Liver (tissue), 9 donors: ENCODE measurements around the gene NKX2-8. TPM values are rescaled to one million over a fixed set of nuclear protein-coding genes. Genes with fewer than 3 reads are reported as not detected.

Source experiments
- DNase-seq: peaks from one replicate; pipeline ENCODE4 v3.0.0-alpha.2; 2017; ENCODE audit warnings: low spot score
- H3K27ac ChIP-seq, 2 donors: one replicate each; pipeline ENCODE4 v1.7.0; 2013; ENCODE audit warnings: inconsistent platforms in 2 of 2, low read length in 2 of 2, control low read depth in 1 of 2, low read depth in 1 of 2, mild to moderate bottlenecking in 1 of 2
- H3K27me3 ChIP-seq, 4 donors: one replicate each; pipeline versions ENCODE4 v1.6.1 to v1.7.0; 2013; ENCODE audit warnings: low read length in 3 of 4, inconsistent platforms in 1 of 4, mild to moderate bottlenecking in 1 of 4, moderate library complexity in 1 of 4; ENCODE audit not compliant: control insufficient read depth in 4 of 4, insufficient read depth in 4 of 4
- H3K36me3 ChIP-seq, 4 donors: one replicate each; pipeline versions ENCODE4 v1.6.1 to v1.7.0; 2013; ENCODE audit warnings: low read length in 3 of 4, mild to moderate bottlenecking in 3 of 4, low read depth in 1 of 4, moderate library complexity in 1 of 4; ENCODE audit not compliant: control insufficient read depth in 4 of 4, insufficient read depth in 3 of 4
- H3K4me1 ChIP-seq, 4 donors: one replicate each; pipeline versions ENCODE4 v1.6.1 to v1.7.0; 2013; ENCODE audit warnings: low read length in 3 of 4, mild to moderate bottlenecking in 3 of 4, moderate library complexity in 1 of 4; ENCODE audit not compliant: control insufficient read depth in 4 of 4, insufficient read depth in 4 of 4
- H3K4me3 ChIP-seq, 3 donors: one replicate each; pipeline versions ENCODE4 v1.6.1 to v1.7.0; 2013; ENCODE audit warnings: low read length in 3 of 3, control low read depth in 1 of 3, low read depth in 1 of 3, mild to moderate bottlenecking in 1 of 3
- H3K9ac ChIP-seq, 2 donors: one replicate each; pipeline ENCODE4 v1.7.0; 2013; ENCODE audit warnings: low read length in 2 of 2, mild to moderate bottlenecking in 2 of 2, moderate library complexity in 2 of 2, control low read depth in 1 of 2, low read depth in 1 of 2
- H3K9me3 ChIP-seq, 4 donors: one replicate each; pipeline versions ENCODE4 v1.6.1 to v1.7.0; 2013; ENCODE audit warnings: low read length in 3 of 4; ENCODE audit not compliant: control insufficient read depth in 4 of 4
- FOXA2 ChIP-seq: IDR thresholded peaks from 2 replicates; pipeline ENCODE4 v1.6.1; 2016; ENCODE audit warnings: antibody characterized with exemption
- GABPA ChIP-seq, 2 donors: IDR thresholded peaks in 1 of 2; conservative IDR thresholded peaks in 1 of 2; 2 replicates each; pipeline ENCODE4 v1.6.1; 2016; ENCODE audit warnings: antibody characterized with exemption in 2 of 2, mild to moderate bottlenecking in 1 of 2, moderate library complexity in 1 of 2
- HNF4A ChIP-seq, 2 donors: conservative IDR thresholded peaks; 2 replicates each; pipeline ENCODE4 v1.6.1; 2016; ENCODE audit warnings: antibody characterized with exemption in 2 of 2, mild to moderate bottlenecking in 2 of 2
- HNF4G ChIP-seq: IDR thresholded peaks from 2 replicates; pipeline ENCODE4 v1.6.1; 2016; ENCODE audit warnings: antibody characterized with exemption
- JUND ChIP-seq, 2 donors: IDR thresholded peaks; 2 replicates each; pipeline ENCODE4 v1.6.1; 2016; ENCODE audit warnings: antibody characterized with exemption in 2 of 2
- MAX ChIP-seq: IDR thresholded peaks from 2 replicates; pipeline ENCODE4 v1.6.1; 2016; ENCODE audit warnings: antibody characterized with exemption
- NR2F2 ChIP-seq: IDR thresholded peaks from 2 replicates; pipeline ENCODE4 v1.6.1; 2016; ENCODE audit warnings: antibody characterized with exemption
- REST ChIP-seq: IDR thresholded peaks from 2 replicates; pipeline ENCODE4 v1.6.1; 2016; ENCODE audit warnings: antibody characterized with exemption, mild to moderate bottlenecking
- RXRA ChIP-seq, 2 donors: IDR thresholded peaks; 2 replicates each; pipeline ENCODE4 v1.6.1; 2017 to 2018; ENCODE audit warnings: antibody characterized with exemption in 2 of 2, mild to moderate bottlenecking in 1 of 2
- SP1 ChIP-seq: IDR thresholded peaks from 2 replicates; pipeline ENCODE4 v1.6.1; 2018; ENCODE audit warnings: antibody characterized with exemption, mild to moderate bottlenecking
- TAF1 ChIP-seq: conservative IDR thresholded peaks from 2 replicates; pipeline ENCODE4 v1.6.1; 2016; ENCODE audit warnings: antibody characterized with exemption, mild to moderate bottlenecking
- YY1 ChIP-seq: IDR thresholded peaks from 2 replicates; pipeline ENCODE4 v1.6.1; 2016; ENCODE audit warnings: antibody characterized with exemption, mild to moderate bottlenecking
- ZBTB33 ChIP-seq: IDR thresholded peaks from 2 replicates; pipeline ENCODE4 v1.6.1; 2016; ENCODE audit warnings: antibody characterized with exemption
- WGBS: extraction: QIAGEN DNeasy Blood & Tissue Kit; methylation state at CpG from one replicate; pipeline ENCODE4 v1.1.7; 2013; 5-methylcytosine and 5-hydroxymethylcytosine counted together
- polyA plus RNA-seq, 2 donors: library from polyadenylated mRNA; stranded (reverse) in 1 of 2; unstranded in 1 of 2; fragments of 200-250 nt in 1 of 2; fragments of >200 nt in 1 of 2; fragmentation: Nextera tagmentation in 1 of 2; extraction: Ambion mirVana in 1 of 2; gene quantifications; one replicate each; pipeline versions ENCODE4 v1.2.1 to v1.2.3, GENCODE V29; 2013 to 2015
- total RNA-seq, 2 donors: library from RNA; depleted of rRNA; stranded (reverse); fragments of >200 nt; gene quantifications; one replicate each; pipeline ENCODE4 v1.2.3, GENCODE V29; 2014
- TF ChIP-seq, protein P1 (sequence below): IDR thresholded peaks from 2 replicates; pipeline ENCODE4 v1.6.1; 2016; ENCODE audit warnings: antibody characterized with exemption
- donor health status: healthy.
- donor health status: healthy.
- donor health status: healthy.
- donor health status: healthy.
- donor health status: healthy.

The NKX2-8 gene
- total and polyA plus RNA-seq, 4 donors, result 0.33 TPM; not detected in 3

- no peaks in the 10 kb centered on the region for H3K9me3 ChIP-seq
- DNase-seq, result no peak
- H3K27me3 ChIP-seq, result peaks cover 0 to 12% (median 5%) of the 10 kb centered on the region in 4 donors
- no peaks in the 10 kb centered on the region for H3K36me3 ChIP-seq
- H3K4me1 ChIP-seq, result peaks cover 0 to 5% (median 0%) of the 10 kb centered on the region in 4 donors
- no peak overlapping the region for H3K27ac ChIP-seq
- TF ChIP-seq REST (no peak), JUND (IDR thresholded peaks at IDR 0.05) (no peak)
- H3K9ac ChIP-seq, result no peak overlapping the region
- H3K4me3 ChIP-seq, result no peak overlapping the region
- WGBS, result 51% methylated on average over 7 of the region's 7 CpGs
These were observed 6.4 kb upstream of the NKX2-8 start for GRCh38 chr14:36588788-36589187.

DNA sequence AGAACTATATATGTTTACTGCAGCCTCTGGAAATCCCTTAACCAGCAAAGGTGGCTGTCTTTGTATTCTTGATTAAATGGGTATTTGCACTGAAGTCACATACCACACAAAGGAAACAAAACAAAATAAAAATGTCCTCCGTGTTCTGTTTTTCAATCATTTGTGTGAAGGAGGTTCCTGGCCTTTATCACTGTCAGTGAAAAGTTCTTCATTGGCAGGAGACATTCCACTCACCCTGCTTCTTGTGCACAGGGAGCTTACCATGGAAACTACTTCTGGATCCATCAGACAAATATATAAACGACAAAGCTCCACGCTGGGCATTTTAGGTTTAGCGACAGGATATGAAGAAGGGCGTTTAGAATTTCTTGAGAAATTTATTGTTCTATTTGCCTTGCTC, 5.7 kb upstream of the NKX2-8 start:
- 57% methylated on average over 5 of the region's 5 CpGs for WGBS
- no peak for TF ChIP-seq FOXA2
- no peak for TF ChIP-seq MAX
- no peak for TF ChIP-seq ZBTB33
- TF ChIP-seq HNF4G, result no peak
- TF ChIP-seq YY1, result no peak
- no peak for TF ChIP-seq NR2F2
- TF ChIP-seq RXRA (IDR thresholded peaks at IDR 0.05), result no peak
- TF ChIP-seq, protein P1, sequence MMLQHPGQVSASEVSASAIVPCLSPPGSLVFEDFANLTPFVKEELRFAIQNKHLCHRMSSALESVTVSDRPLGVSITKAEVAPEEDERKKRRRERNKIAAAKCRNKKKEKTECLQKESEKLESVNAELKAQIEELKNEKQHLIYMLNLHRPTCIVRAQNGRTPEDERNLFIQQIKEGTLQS, result no peak
- no peak for TF ChIP-seq TAF1
- TF ChIP-seq HNF4A (conservative IDR thresholded peaks at IDR 0.05), result no peak
- no peak for TF ChIP-seq JUND (IDR thresholded peaks at IDR 0.05)
- no peak for TF ChIP-seq SP1
- no peak for TF ChIP-seq GABPA (IDR thresholded peaks at IDR 0.05 in 1 of 2, conservative IDR thresholded peaks at IDR 0.05 in 1 of 2)
- Histone ChIP-seq H3K9ac (no peak overlapping the region), H3K4me1 (peaks cover 0 to 5% (median 0%) of the 10 kb centered on the region in 4 donors), H3K27me3 (peaks cover 0 to 14% (median 5%) of the 10 kb centered on the region in 4 donors), H3K4me3 (no peak overlapping the region), H3K36me3 (no peaks in the 10 kb centered on the region), H3K27ac (no peak overlapping the region), H3K9me3 (no peaks in the 10 kb centered on the region)
- no peak for DNase-seq
